ENCODE measurements around the gene FBXW5. TPM values are rescaled to one million over a fixed set of nuclear protein-coding genes. Genes with fewer than 3 reads are reported as not detected.

Gene FBXW5
- total RNA-seq, 1 experiment from 2014 or later, result 88.3 TPM

GRCh38 chr9:136968333-136969127 is 24.0 kb upstream of the FBXW5 start:
- DNase-seq, result no peak
- Histone ChIP-seq H3K9me3 (no peaks in the 10 kb centered on the region), H3K36me3 (no peaks in the 10 kb centered on the region), H3K4me3 (no peak overlapping the region), H3K27me3 (no peaks in the 10 kb centered on the region)

DNA sequence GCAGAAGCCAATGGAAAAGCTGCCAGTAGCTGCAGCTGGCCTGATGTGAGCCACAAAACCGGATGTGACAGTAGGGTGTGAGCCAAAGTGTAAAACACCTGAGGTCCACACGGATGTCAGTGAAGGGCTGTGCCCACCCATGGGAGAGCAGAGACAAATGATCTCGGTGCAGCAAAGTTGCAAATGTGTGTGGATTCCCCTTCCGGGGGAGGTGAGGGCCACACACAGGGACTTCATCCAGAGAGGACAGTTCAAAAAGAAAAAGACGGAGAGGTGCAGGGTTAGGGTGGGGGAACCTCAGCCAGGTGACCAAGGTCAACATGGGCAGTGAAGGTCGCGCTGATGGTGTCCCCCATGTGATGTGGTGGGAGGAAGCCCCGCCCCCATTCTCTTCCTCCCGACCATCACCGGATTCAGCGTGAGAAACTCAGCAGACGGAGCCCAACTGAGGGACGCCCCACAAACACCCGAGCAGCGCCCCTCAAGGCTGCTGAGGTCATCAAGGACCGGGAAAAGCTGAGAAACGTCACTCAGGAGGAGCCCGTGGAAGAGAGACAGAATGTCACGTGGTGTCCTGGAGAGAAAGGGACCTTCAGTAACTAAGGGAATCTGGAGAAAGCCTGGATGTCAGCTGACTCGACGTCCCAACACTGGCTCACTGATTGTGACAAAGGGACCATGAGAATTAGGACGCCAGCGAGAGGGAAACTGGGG is 21.4 kb upstream of the FBXW5 start:
- no peaks in the 10 kb centered on the region for H3K27me3 ChIP-seq
- H3K4me3 ChIP-seq, result no peak overlapping the region
- no peak for DNase-seq
- no peaks in the 10 kb centered on the region for H3K36me3 ChIP-seq
- no peaks in the 10 kb centered on the region for H3K9me3 ChIP-seq

DNA sequence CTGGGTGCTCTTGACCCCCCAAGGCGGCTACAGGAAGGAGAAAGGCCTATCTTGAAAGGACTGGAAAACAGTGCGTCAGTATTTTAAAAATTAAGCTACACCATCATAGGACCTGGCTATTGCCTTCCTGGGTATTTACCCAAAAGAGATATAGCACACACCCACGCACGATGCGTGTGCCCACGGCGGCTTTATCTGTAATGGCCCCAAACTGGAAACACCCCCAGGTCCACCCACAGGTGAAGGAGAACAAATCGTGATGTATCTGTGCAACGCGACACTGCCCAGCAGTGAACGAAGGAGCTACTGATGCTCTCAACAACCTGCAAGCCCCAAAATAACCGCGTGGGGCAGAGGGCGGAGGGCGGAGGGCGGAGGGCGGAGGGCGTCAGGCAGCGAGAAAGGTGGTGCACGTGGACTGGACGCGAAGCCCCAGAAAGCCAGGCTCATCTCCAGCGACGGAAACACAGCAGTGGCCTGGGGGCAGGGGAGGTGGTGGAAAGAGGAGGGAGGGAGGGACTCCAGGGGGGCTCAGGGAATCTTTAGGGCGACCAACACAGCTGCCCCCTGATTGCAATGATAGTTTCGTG is 20.4 kb upstream of the FBXW5 start:
- H3K36me3 ChIP-seq, result no peaks in the 10 kb centered on the region
- no peak for DNase-seq
- no peaks in the 10 kb centered on the region for H3K27me3 ChIP-seq
- no peaks in the 10 kb centered on the region for H3K9me3 ChIP-seq
- H3K4me3 ChIP-seq, result no peak overlapping the region

GRCh38 chr9:136964171-136964689 is 19.7 kb upstream of the FBXW5 start:
- Histone ChIP-seq H3K36me3 (no peaks in the 10 kb centered on the region), H3K27me3 (no peaks in the 10 kb centered on the region), H3K4me3 (no peak overlapping the region), H3K9me3 (no peaks in the 10 kb centered on the region)
- no peak for DNase-seq

- DNase-seq, result no peak
These were observed 19.2 kb upstream of the FBXW5 start for GRCh38 chr9:136963751-136964150.

DNA sequence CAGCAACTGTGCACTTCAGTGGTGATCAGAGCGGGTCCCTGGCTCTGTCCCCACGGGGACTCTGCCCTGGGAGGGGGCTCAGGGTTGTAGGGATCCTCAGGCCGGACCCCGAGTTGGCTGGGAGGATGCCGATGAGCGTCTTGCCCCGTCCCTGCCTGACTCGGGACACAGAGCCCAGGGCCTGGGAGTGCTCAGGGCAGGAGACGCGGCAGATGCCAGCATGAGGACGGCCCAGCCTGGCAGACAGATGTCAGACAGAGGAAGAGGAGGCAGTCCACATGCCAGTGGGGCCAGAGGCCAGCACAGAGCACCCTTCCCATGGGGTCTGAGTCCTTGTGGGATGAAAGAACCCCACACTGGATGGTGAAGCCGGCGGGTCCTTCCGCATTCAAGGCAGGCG is 18.8 kb upstream of the FBXW5 start:
- Histone ChIP-seq H3K36me3 (no peaks in the 10 kb centered on the region), H3K4me3 (no peak overlapping the region)

More at GRCh38 chr9:136963751-136964150, 19.2 kb upstream of the FBXW5 start:
- no peaks in the 10 kb centered on the region for H3K9me3 ChIP-seq
- no peak overlapping the region for H3K4me3 ChIP-seq
- H3K36me3 ChIP-seq, result no peaks in the 10 kb centered on the region
- H3K27me3 ChIP-seq, result no peaks in the 10 kb centered on the region

GRCh38 chr9:136962701-136963248 is 18.2 kb upstream of the FBXW5 start:
- Histone ChIP-seq H3K9me3 (no peaks in the 10 kb centered on the region), H3K4me3 (no peak overlapping the region), H3K36me3 (no peaks in the 10 kb centered on the region), H3K27me3 (no peaks in the 10 kb centered on the region)
- no peak for DNase-seq

More for the DNA sequence above, 18.8 kb upstream of the FBXW5 start:
- Histone ChIP-seq H3K27me3 (no peaks in the 10 kb centered on the region), H3K9me3 (no peaks in the 10 kb centered on the region)
- DNase-seq, result no peak

DNA sequence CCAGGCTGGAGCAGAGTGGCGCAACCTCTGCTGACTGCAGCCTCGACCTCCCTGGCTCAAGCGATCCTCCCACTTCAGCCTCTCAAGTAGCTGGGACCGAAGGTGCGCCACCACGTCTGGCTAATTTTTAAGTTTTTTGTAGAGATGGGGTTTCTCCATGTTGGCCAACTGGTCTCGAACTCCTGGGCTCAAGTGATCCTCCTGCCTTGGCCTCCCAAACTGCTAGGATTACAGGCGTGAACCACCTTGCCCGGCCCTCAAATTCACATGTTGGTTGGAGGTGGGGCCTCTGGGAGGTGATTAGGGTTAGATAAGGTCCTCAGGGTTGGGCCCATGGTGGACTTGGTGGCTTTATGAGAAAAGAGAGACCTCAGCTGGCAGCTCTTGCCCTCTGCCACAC is 17.6 kb upstream of the FBXW5 start:
- DNase-seq, result no peak
- Histone ChIP-seq H3K4me3 (no peak overlapping the region), H3K27me3 (no peaks in the 10 kb centered on the region), H3K36me3 (no peaks in the 10 kb centered on the region), H3K9me3 (no peaks in the 10 kb centered on the region)

DNA sequence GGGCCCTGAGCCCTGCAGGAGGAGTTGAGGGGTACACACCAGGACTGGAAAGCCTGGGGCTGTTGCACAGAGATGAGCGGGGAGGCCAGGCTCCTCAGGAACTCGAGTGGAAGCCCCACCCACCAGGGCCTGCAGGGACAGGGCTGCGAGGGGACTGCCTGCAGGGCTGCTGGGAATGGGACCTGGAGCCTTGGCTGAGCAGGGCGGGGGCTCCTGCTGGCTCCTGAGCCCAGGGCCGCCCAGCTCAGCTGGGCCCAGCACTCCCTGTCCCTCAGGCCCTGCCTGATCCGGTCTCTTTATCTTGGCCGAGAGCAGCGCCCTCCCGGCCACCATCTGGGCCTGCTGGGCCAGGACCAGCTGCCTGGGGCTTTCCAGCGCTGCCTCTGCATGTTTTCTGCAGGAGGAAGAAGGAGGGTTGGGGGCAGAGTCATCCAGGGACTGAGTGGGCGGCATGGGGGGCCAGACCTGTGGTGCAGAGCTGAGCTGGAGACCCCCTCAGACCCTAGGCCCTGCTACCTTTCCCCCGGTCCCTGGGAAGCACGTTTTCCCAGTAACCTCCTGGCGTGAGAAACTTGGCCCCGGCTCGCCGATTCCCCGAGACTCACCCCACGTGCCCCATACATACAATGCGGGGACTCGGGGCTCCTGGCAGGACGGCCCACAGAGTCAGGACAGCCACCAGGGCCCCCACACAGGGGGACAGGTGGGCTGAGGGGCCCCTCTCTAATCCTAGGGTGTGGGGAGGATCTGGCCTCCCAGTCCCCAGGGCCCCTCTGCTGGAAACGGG is 16.9 kb upstream of the FBXW5 start:
- no peaks in the 10 kb centered on the region for H3K27me3 ChIP-seq
- DNase-seq, result no peak
- H3K36me3 ChIP-seq, result no peaks in the 10 kb centered on the region
- H3K4me3 ChIP-seq, result no peak overlapping the region
- no peaks in the 10 kb centered on the region for H3K9me3 ChIP-seq

- Histone ChIP-seq H3K27me3 (no peaks in the 10 kb centered on the region), H3K4me3 (no peak overlapping the region), H3K36me3 (no peaks in the 10 kb centered on the region), H3K9me3 (no peaks in the 10 kb centered on the region)
- DNase-seq, result no peak
These were observed 16.4 kb upstream of the FBXW5 start for GRCh38 chr9:136960938-136961275.

GRCh38 chr9:136960212-136960937 is 15.8 kb upstream of the FBXW5 start:
- no peaks in the 10 kb centered on the region for H3K36me3 ChIP-seq
- no peaks in the 10 kb centered on the region for H3K9me3 ChIP-seq
- no peak for DNase-seq
- H3K4me3 ChIP-seq, result no peak overlapping the region
- H3K27me3 ChIP-seq, result no peaks in the 10 kb centered on the region

DNA sequence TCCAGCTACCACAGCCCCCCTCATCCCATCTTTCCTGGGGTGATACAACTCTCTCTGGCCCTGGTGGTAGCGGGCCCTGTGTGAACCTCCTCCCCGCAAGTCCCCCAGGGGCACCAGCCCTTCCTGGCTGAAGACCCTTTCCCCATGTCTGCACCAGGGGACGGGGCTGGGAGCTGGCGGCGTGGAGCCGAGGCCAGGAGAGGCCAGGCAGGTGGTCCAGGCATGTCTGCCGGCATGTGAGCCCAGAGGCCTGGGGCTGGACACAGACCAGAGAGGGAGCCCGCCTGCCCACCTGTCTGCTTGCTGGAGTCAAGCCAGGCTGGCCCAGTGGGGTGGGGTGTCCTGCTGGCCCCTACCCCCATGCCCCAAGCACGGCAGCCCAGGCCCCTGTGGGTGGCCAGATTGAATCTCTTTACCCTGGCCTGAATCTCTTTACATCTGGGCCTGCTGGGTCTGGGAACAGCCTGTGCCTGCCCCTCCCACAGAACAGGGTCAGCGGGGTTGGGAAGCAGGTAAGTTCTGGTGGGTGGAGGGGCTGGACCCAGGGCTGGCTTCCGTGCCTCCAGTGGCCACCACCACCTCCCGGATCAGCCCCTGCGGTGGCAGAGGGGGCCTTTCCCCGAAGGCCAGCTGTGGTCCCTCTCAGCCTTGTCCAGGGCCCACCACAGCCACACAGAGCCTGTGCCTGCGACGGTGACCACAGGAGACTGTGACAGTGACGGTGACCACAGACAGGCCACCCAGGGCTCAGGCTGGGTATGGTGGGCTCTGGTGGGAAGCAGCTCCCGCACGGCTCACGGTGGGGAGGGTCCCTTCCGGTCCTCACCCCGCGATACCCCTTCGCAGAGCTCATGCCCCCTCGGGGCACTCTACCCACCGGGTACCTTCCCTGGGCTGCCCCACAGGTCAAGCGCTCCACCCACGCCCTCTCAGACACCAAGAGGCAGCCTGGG is 14.6 kb upstream of the FBXW5 start:
- H3K4me3 ChIP-seq, result no peak overlapping the region
- H3K27me3 ChIP-seq, result no peaks in the 10 kb centered on the region
- no peaks in the 10 kb centered on the region for H3K9me3 ChIP-seq
- no peaks in the 10 kb centered on the region for H3K36me3 ChIP-seq
- no peak for DNase-seq

DNA sequence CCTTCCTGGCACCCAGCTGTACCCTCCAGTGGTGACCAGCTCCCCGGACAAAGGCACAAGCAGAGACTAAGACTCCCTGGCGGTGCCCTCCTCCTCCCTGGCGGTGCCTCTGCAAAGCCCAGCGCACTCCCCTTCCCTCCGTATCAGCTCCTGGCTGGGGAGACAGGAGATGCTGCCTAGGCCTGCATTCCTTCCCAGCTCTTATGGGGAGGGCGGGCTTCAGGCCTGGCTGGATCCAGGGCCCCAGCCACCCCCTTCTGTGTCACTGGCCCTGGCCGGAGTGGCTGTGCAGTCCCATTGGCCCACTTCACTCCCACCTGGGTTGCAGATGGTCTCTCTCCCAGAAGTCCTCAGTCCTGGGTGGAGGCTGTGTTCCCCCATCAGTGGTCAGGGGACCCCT is 13.9 kb upstream of the FBXW5 start:
- no peaks in the 10 kb centered on the region for H3K9me3 ChIP-seq

GRCh38 chr9:136957901-136958300 is 13.4 kb upstream of the FBXW5 start:
- no peaks in the 10 kb centered on the region for H3K36me3 ChIP-seq
- no peaks in the 10 kb centered on the region for H3K9me3 ChIP-seq
- H3K27me3 ChIP-seq, result no peaks in the 10 kb centered on the region
- H3K4me3 ChIP-seq, result no peak overlapping the region
- no peak for DNase-seq

More for the DNA sequence above, 13.9 kb upstream of the FBXW5 start:
- Histone ChIP-seq H3K27me3 (no peaks in the 10 kb centered on the region), H3K36me3 (no peaks in the 10 kb centered on the region), H3K4me3 (no peak overlapping the region)
- DNase-seq, result no peak

GRCh38 chr9:136957461-136957860 is 12.9 kb upstream of the FBXW5 start:
- DNase-seq, result no peak
- no peaks in the 10 kb centered on the region for H3K9me3 ChIP-seq
- no peaks in the 10 kb centered on the region for H3K36me3 ChIP-seq
- no peaks in the 10 kb centered on the region for H3K27me3 ChIP-seq
- H3K4me3 ChIP-seq, result no peak overlapping the region

Measured in MG63 (cell line).